ENCODE results near the gene TIMP3.

DNA sequence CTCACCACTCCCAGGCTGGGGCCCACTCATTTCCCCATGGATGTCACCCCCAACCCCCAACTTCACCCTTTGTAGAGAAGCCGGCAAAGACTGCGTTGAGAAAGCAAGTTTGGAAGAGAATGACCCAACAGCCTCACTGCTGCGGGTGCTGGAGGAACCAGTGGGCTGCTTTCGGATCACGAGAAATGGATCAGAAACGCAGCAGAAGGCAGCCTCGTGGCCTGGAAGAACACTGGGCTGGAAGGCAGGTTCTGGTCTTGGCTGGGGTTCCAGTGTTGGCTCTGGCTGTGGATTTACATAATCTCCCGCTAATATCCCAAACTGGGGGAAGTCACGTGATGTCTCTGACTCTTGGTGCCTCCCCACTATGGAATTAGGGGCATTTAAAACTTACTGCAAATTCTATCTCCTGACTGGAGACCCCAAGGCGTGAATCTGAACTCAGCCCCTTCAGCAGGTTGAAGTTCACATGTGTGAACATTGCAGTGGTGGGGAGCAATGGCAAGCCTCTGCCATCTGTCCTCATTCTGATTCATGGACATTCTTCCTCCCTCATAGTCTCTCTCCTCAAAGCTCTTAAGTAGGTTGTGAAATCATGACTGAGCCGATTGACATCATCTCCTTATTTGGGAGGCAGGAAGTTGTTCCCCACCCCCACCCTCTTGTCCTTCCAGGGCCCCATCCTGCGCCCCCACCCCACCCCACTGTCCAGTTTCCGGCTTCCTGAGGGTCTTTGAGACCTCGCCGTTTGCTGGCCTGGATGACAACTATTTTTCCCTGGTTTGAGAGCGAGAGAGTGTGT is 37.0 kb upstream of the TIMP3 start:
- TF ChIP-seq, protein P1, sequence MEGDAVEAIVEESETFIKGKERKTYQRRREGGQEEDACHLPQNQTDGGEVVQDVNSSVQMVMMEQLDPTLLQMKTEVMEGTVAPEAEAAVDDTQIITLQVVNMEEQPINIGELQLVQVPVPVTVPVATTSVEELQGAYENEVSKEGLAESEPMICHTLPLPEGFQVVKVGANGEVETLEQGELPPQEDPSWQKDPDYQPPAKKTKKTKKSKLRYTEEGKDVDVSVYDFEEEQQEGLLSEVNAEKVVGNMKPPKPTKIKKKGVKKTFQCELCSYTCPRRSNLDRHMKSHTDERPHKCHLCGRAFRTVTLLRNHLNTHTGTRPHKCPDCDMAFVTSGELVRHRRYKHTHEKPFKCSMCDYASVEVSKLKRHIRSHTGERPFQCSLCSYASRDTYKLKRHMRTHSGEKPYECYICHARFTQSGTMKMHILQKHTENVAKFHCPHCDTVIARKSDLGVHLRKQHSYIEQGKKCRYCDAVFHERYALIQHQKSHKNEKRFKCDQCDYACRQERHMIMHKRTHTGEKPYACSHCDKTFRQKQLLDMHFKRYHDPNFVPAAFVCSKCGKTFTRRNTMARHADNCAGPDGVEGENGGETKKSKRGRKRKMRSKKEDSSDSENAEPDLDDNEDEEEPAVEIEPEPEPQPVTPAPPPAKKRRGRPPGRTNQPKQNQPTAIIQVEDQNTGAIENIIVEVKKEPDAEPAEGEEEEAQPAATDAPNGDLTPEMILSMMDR (IDR thresholded peaks at IDR 0.05): no peak
- no peak for TF ChIP-seq EZH2 (IDR thresholded peaks at IDR 0.05; ENCODE audit: borderline replicate concordance, insufficient read depth, low read depth, low read length, poor library complexity, severe bottlenecking)

Data from B cell (primary cell).